CD4-positive, alpha-beta T cell treated with Interleukin-4 for 4 hours (primary cell): ENCODE measurements around the gene SORCS2.

Experiments
- DNase-seq: peaks from one replicate; pipeline ENCODE4 v3.0.0-alpha.2; 2020

Gene SORCS2

GRCh38 chr4:7687006-7687405 is 494.7 kb downstream of the SORCS2 start:
- DNase-seq, result no peak

DNA sequence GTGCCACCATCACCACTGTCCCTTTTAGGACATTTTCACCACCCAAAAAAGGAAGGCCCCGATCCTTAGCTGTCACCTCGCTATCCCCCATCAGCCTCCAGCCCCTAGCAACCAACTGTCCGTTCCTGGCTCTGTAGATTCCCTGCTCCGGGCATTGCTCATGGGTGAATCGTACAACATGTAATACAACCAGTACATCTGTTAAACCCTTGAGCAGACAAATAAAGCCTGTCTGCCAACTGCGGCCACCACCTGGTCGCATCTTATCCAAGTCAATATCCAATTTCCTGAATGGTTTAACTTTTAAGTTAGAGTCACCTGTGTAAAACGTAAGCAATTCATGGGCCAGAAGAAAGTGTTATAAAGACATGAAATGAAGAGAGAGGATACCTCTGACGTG is 495.5 kb downstream of the SORCS2 start:
- no peak for DNase-seq

GRCh38 chr4:7689773-7690693 is 497.7 kb downstream of the SORCS2 start:
- no peak for DNase-seq

DNA sequence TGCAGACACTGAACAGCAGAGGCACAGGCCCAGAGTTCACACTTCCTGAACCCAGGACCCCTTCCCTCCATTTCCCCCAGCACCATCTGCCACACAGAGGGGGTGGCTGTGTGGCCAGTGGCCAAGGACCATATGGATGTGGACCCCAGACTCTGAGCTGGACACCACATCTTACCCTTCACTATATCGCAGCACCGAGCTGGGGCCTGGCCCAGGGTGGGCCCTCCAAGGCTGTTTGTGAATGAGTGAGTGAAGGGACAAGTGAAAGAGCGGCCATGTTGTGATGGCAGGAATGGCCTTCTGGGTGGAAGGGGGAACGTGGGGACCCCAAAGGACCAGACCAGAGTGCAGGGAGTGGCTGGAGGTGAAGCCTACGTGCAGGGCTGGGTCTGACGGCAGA is 498.7 kb downstream of the SORCS2 start:
- no peak for DNase-seq

DNA sequence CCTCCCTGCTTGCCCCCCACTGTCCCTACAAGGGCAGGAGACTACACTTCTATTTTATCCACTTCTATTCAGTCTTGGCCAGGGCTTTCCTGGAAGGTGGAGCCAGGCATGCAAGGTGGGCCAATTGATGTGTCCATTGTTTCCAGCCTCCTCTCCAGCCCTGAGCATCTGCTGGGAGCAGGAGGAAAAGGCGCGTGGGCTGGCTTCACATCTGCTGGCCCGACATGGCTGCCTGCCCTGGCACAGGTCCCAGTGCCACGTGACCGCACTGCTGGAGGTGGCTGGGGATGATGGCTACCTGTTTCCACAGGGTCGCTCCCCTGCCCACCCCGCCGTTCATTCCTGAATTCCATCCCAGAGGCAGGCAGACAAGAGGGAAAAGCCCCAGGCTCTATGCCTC is 499.6 kb downstream of the SORCS2 start:
- DNase-seq, result no peak

DNA sequence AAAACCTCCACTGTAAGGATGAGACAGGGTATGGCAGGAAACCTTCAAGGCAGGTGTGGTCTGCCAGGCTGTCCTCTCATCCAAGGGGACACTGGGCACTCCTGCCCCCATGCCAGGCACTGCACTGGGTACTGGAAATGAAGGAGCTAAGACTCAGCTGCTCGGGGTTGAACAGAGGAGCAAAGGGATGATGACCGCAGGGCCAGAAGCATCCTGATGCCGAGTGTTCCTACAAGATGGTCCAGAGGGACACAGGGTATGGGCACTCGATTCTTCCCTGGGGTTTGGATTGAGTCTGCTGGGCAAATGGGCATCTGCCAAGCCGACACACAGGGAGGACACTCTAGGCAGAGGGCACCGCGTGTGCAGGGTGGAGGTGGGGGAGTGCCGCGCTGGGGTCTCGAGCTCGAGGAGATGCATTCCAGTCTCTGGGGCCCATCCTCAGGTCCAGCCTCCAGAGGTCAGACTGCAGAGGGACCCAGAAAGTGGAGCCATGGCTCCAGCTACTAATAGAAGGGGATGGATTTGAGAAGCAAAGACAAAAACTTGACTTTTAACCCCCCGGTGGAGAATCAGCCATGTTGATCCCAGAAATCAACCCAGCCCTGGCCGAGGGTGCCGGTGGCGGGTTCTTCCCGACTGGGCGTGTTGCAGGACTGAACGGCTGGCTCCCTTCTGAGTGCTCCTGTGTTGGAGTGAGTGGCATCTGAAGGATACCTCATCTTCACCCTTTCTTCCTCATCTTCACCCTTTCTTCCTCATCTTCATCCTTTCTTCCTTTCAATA is 500.3 kb downstream of the SORCS2 start:
- no peak for DNase-seq

DNA sequence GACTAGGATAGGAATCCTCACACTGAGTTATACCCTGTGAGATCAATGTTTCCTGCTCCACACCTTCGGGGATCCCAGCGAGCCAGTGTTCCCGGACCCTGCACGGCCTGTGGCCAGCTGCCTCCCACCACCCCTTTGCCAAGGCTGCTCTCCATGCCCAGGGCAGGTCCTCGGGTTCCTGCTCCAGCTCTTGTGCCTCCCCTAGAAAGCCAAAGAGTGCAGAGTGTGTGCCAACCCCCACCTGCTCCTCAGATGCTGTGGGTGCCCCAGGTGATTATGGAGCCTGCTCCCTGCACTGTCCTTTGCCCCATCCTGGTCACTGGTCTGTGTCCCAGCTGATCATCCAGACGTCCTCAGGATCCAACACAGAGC is 500.9 kb downstream of the SORCS2 start:
- no peak for DNase-seq

GRCh38 chr4:7693711-7694110 is 501.4 kb downstream of the SORCS2 start:
- no peak for DNase-seq

- no peak for DNase-seq
Observed at GRCh38 chr4:7694324-7694723, 502.0 kb downstream of the SORCS2 start.

GRCh38 chr4:7697343-7697742 is 505.0 kb downstream of the SORCS2 start:
- DNase-seq, result no peak

- DNase-seq, result no peak
Observed at GRCh38 chr4:7697821-7698220, 505.5 kb downstream of the SORCS2 start.

GRCh38 chr4:7698584-7698983 is 506.2 kb downstream of the SORCS2 start:
- DNase-seq, result no peak

DNA sequence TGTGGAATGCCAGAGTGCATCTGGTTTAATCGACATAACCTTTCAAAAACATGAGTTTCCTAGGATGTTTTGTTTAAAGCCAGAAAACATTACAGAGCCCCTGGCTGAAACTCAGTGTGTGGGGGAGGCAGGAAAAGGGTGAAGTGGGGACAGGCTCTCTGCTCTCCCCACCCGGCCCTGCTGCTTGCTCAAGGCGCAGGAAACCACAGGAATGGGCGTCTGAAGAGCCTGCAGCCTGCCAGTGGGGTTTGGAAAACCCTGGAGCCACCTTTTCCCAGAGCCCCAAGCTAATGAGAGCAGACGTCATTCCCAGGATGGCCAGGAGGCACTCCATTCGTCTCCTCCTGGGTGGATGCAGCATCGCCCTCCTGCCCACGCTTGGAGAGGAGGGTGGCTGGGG is 506.7 kb downstream of the SORCS2 start:
- no peak for DNase-seq

DNA sequence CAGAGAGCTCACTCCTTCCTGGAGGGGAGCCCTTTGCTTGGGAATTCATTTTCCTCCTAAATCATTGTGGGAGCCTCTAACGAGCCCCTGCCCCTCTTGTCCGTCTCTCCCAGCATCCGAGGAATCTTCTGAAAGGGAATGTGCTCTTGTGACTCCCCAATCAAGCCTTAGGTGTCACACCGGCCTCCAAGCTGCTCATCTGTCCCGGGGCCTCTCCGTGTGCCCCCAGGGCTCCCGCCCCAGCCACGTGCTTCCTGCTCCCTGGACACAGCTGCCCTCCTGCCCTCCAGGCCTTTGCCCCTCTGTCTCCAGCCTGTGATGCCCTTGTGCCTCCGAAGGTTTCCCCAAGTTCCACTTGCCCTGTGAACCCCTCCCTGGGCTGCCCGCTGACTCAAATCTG is 507.5 kb downstream of the SORCS2 start:
- DNase-seq, result no peak

- no peak for DNase-seq
Observed at GRCh38 chr4:7700665-7701064, 508.3 kb downstream of the SORCS2 start.

DNA sequence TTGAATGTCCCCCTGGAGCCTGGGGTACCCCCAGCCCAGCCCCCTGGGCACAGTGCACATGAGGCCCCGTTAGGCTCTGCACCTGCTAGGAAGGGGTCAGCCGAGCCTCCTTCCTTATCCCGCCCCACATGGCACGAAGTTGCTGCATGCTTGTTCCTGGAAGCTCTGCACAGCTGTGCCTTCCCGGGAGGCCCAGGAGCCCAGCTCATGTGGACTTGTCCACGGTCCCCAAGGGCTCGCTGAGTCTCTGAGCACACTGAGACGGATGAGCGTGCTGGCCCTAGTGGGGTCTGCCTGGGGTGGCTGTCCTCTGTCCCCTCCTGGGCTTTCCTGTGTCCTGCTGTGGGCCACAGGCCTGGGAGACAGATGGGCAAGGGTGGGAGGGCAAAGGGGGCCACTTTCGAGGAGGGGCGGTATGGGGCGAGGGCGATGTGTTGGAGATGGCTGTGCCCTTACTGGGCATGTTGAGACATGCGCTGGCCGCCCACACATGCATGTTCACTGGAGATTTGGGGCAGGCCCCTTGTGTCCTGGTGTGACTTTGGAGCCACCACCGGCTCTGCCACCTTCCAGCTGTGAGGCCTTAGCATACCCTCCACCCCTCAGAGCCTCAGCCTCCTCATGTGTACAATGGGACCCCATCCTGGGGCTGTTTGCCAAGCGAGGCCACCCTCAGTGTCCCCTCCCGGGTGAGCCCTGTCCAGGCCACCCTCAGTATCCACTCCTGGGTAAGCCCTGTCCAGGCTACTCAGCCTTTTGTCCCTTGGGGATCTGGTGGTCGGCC is 509.7 kb downstream of the SORCS2 start:
- no peak for DNase-seq

DNA sequence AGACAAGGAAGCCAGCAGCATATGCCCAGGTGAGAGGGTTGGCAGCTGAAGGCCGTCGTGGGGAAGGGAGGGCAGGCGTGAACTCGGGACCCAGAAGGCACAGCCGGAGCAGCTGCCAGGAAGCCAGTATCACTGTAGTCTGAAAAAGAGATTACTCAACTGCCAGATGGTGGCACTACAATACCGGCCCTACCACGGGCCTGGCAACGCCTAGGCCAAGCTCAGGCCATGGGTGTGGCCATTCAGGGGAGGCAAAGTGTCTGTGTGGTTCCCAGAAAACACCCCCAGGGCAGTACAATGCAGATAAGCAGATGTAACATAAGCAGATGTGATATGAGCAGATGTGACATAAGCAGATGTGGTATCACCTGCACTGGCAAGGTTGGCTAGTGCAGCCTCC is 511.4 kb downstream of the SORCS2 start:
- no peak for DNase-seq

DNA sequence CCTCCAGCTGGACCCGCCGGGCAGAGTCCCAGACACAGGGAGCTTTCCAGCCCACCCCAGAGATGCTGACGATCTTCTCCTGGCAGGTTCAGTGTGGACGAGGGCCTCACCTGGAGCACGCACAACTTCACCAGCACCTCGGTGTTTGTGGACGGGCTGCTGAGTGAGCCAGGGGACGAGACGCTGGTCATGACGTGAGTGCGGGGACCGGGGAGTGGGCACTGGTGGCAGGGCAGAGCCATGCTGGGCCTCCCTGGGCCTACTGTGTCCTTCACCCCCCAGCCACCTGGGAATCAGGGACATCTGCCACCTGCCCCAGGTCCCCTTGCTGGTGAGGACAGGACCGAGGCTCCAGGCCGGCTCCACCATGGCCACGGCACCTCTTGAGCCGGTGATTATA is 511.8 kb downstream of the SORCS2 start:
- DNase-seq, result no peak

- DNase-seq, result no peak
Observed at GRCh38 chr4:7704625-7705024, 512.3 kb downstream of the SORCS2 start.

GRCh38 chr4:7705062-7705461 is 512.7 kb downstream of the SORCS2 start:
- no peak for DNase-seq

- no peak for DNase-seq
Observed at GRCh38 chr4:7705593-7705992, 513.3 kb downstream of the SORCS2 start.

DNA sequence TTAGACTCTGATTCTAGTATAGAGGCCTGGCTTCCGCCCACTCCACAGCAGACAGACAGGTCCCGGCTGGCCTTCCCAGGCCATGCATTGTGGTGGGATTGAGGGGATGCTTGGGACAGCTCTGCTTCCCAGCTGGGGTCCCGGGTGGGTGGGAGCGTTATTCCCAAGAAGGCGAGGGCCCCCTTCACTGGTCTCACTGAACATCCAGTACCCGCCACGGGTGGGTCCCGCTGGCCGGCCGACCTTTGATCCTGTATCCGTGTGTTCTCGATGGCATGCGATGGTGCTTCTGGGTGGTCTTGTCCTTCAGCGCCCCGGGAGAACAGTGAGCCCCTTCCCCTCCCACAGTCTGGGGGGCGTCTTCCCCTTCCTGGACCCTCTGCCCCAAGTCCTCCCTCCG is 515.9 kb downstream of the SORCS2 start:
- no peak for DNase-seq

- no peak for DNase-seq
Observed at GRCh38 chr4:7708981-7709380, 516.6 kb downstream of the SORCS2 start.
